IMR-90 (cell line): ENCODE data around the gene LINC00632. TPM values are rescaled to one million over a fixed set of nuclear protein-coding genes. Genes with fewer than 3 reads are reported as not detected.

Source experiments
- ATAC-seq: fragments of 200-7000 bp; cut with Tn5 transposase; 2 replicates; pipeline ENCODE4 v1.9.1; 2020; ENCODE audit warnings: low read depth, mild to moderate bottlenecking, moderate library complexity
- BruUV-seq: library from RNA; stranded (reverse); fragments of 400-500 nt; replicated peaks from 2 replicates; lab custom pipeline; 2021; lab: Mats Ljungman, UMichigan
- CTCF ChIA-PET: fragments of 300-600 bp; formaldehyde crosslinking; extraction: SDS; loops from one replicate; lab custom pipeline; 2021; ENCODE audit warnings: antibody characterized with exemption; lab: Yijun Ruan, JAX
- POLR2A ChIA-PET: fragments of 300-600 bp; sonication (Branson Sonifier 250); formaldehyde crosslinking; loops from one replicate; lab custom pipeline; 2022; ENCODE audit warnings: antibody characterized with exemption; ENCODE audit not compliant: unreplicated experiment; lab: Charles Lee
- DNase-seq: peaks from one replicate; pipeline ENCODE4 v3.0.0; 2013
- H2AFZ ChIP-seq: replicated peaks from 2 replicates; pipeline ENCODE3; 2013; ENCODE audit warnings: low read length, mild to moderate bottlenecking; ENCODE audit not compliant: poor library complexity
- H2AK5ac ChIP-seq: 2 replicates; pipeline ENCODE4 v1.6.1; 2013; ENCODE audit warnings: low read depth, low read length, inconsistent platforms
- H2AK9ac ChIP-seq: replicated peaks from 2 replicates; pipeline ENCODE3; 2013; ENCODE audit warnings: mild to moderate bottlenecking, low read depth, low read length, moderate library complexity; ENCODE audit not compliant: poor library complexity
- H2BK120ac ChIP-seq: 2 replicates; pipeline ENCODE4 v1.6.1; 2013; ENCODE audit warnings: low read depth, low read length, inconsistent platforms
- H2BK15ac ChIP-seq: 3 replicates; pipeline ENCODE4 v1.6.1; 2013; ENCODE audit warnings: low read depth, low read length, inconsistent platforms
- H2BK20ac ChIP-seq: 2 replicates; pipeline ENCODE4 v1.6.1; 2013; ENCODE audit warnings: low read depth, mild to moderate bottlenecking, inconsistent platforms, low read length, moderate library complexity
- H2BK5ac ChIP-seq: 2 replicates; pipeline ENCODE4 v1.6.1; 2013; ENCODE audit warnings: mild to moderate bottlenecking, low read depth, low read length, inconsistent platforms; ENCODE audit not compliant: poor library complexity, severe bottlenecking
- H3K14ac ChIP-seq: replicated peaks from 2 replicates; pipeline ENCODE4 v1.6.1; 2013; ENCODE audit warnings: low read depth, low read length, inconsistent platforms
- H3K18ac ChIP-seq: 2 replicates; pipeline ENCODE4 v1.6.1; 2013; ENCODE audit warnings: low read depth, low read length, control low read depth
- H3K23ac ChIP-seq: 2 replicates; pipeline ENCODE4 v1.6.1; 2013; ENCODE audit warnings: low read depth, low read length, inconsistent platforms
- H3K27ac ChIP-seq: 2 replicates; pipeline ENCODE4 v1.5.1; 2013; ENCODE audit warnings: mild to moderate bottlenecking, control low read depth, low read length; ENCODE audit not compliant: insufficient read depth
- H3K27me3 ChIP-seq: 2 replicates; pipeline ENCODE4 v1.6.1; 2013; ENCODE audit warnings: low read length; ENCODE audit not compliant: control insufficient read depth, insufficient read depth
- H3K36me3 ChIP-seq: 2 replicates; pipeline ENCODE4 v1.6.1; 2013; ENCODE audit warnings: low read length, mixed read lengths; ENCODE audit not compliant: control insufficient read depth, insufficient read depth
- H3K4ac ChIP-seq: 2 replicates; pipeline ENCODE4 v1.6.1; 2013; ENCODE audit warnings: low read depth, low read length, inconsistent platforms
- H3K4me1 ChIP-seq: 2 replicates; pipeline ENCODE4 v1.6.1; 2013; ENCODE audit warnings: low read length, mixed read lengths; ENCODE audit not compliant: control insufficient read depth, insufficient read depth
- H3K4me2 ChIP-seq: 2 replicates; pipeline ENCODE4 v1.6.1; 2013; ENCODE audit warnings: low read depth, mild to moderate bottlenecking, control low read depth, low read length, moderate library complexity
- H3K4me3 ChIP-seq: 2 replicates; pipeline ENCODE4 v1.5.1; 2013; ENCODE audit warnings: low read depth, mild to moderate bottlenecking, control low read depth, low read length, moderate library complexity; ENCODE audit not compliant: insufficient read depth
- H3K56ac ChIP-seq: 2 replicates; pipeline ENCODE4 v1.6.1; 2013; ENCODE audit warnings: low read length, inconsistent platforms; ENCODE audit not compliant: insufficient read depth; ENCODE audit errors: extremely low read depth
- H3K79me1 ChIP-seq, 2 experiments: 2 replicates each; pipeline ENCODE4 v1.6.1; 2013; ENCODE audit warnings: low read length in 2 of 2, inconsistent platforms in 1 of 2, low read depth in 1 of 2
- H3K9ac ChIP-seq: 2 replicates; pipeline ENCODE4 v1.6.1; 2013; ENCODE audit warnings: low read depth, low read length, control low read depth
- H3K9me1 ChIP-seq: 2 replicates; pipeline ENCODE4 v1.6.1; 2013; ENCODE audit warnings: low read length, inconsistent platforms; ENCODE audit not compliant: insufficient read depth
- H3K9me3 ChIP-seq: 2 replicates; pipeline ENCODE4 v1.6.1; 2013; ENCODE audit warnings: low read length; ENCODE audit not compliant: control insufficient read depth, insufficient read depth
- H4K20me1 ChIP-seq: 2 replicates; pipeline ENCODE4 v1.6.1; 2013; ENCODE audit warnings: low read length, inconsistent platforms; ENCODE audit not compliant: insufficient read depth
- H4K5ac ChIP-seq: 2 replicates; pipeline ENCODE4 v1.6.1; 2013; ENCODE audit warnings: mild to moderate bottlenecking, low read depth, low read length, control low read depth
- H4K8ac ChIP-seq, 2 experiments: 2 replicates each; pipeline ENCODE4 v1.6.1; 2013; ENCODE audit warnings: low read depth in 2 of 2, low read length in 2 of 2, control low read depth in 1 of 2, inconsistent platforms in 1 of 2
- H4K91ac ChIP-seq: 2 replicates; pipeline ENCODE4 v1.6.1; 2013; ENCODE audit warnings: low read depth, low read length, inconsistent platforms; ENCODE audit not compliant: insufficient read depth
- BHLHE40 ChIP-seq: fragments of 150-350 bp; IDR thresholded peaks from 2 replicates; pipeline ENCODE4 v1.6.1; 2016; ENCODE audit warnings: mild to moderate bottlenecking, low read depth, low read length
- CEBPB ChIP-seq: IDR thresholded peaks from 2 replicates; pipeline ENCODE4 v1.6.1; 2012; ENCODE audit warnings: low read depth, low read length, improper control_type of control experiment
- FOS ChIP-seq: fragments of 150-350 bp; IDR thresholded peaks from 2 replicates; pipeline ENCODE4 v1.6.1; 2016; ENCODE audit warnings: low read depth, low read length
- MAZ ChIP-seq: IDR thresholded peaks from 2 replicates; pipeline ENCODE4 v1.6.1; 2012; ENCODE audit warnings: low read depth, mild to moderate bottlenecking, low read length, improper control_type of control experiment, moderate library complexity, borderline replicate concordance
- MXI1 ChIP-seq: IDR thresholded peaks from 2 replicates; pipeline ENCODE4 v1.6.1; 2012; ENCODE audit warnings: low read depth, mild to moderate bottlenecking, low read length, moderate library complexity, borderline replicate concordance
- NFE2L2 ChIP-seq: fragments of 150-350 bp; IDR thresholded peaks from 2 replicates; pipeline ENCODE4 v1.6.1; 2016; ENCODE audit warnings: low read depth, mild to moderate bottlenecking, low read length
- POLR2A ChIP-seq: IDR thresholded peaks from 2 replicates; pipeline ENCODE4 v1.6.1; 2012; ENCODE audit warnings: mild to moderate bottlenecking, low read depth, low read length
- RAD21 ChIP-seq: IDR thresholded peaks from 2 replicates; pipeline ENCODE4 v1.6.1; 2012; ENCODE audit warnings: low read length, improper control_type of control experiment
- RCOR1 ChIP-seq: IDR thresholded peaks from 2 replicates; pipeline ENCODE4 v1.6.1; 2012; ENCODE audit warnings: mild to moderate bottlenecking, low read length, improper control_type of control experiment; ENCODE audit not compliant: insufficient replicate concordance
- SMC3 ChIP-seq: fragments of 150-350 bp; IDR thresholded peaks from 2 replicates; pipeline ENCODE4 v1.6.1; 2016; ENCODE audit warnings: low read depth, mild to moderate bottlenecking, antibody characterized with exemption, low read length, moderate library complexity
- WGBS, 2 experiments: methylation state at CpG; one replicate each; pipeline versions ENCODE4 v1.1.5 to v1.1.7; 2013; ENCODE audit warnings: missing lambda C conversion rate in 2 of 2; ENCODE audit not compliant: insufficient read length in 1 of 2; ENCODE audit errors: extremely low coverage in 2 of 2; 5-methylcytosine and 5-hydroxymethylcytosine counted together
- dilution Hi-C: fragments of 300-500 bp; cut with HindIII; formaldehyde crosslinking; loops from one replicate; pipeline ENCODE4 v1.14.3; 2018; ENCODE audit warnings: low sequenced_read_pairs; ENCODE audit not compliant: unreplicated experiment
- in situ Hi-C: fragments of 300-500 bp; cut with MboI; formaldehyde crosslinking; loops from 3 replicates; pipeline ENCODE4 v1.14.3; 2019; ENCODE audit warnings: low sequenced_read_pairs, inconsistent platforms, mixed read lengths
- intact Hi-C: fragments of 100-400 bp; cut with micrococcal nuclease; formaldehyde crosslinking; loops from 2 replicates; pipeline ENCODE4 v1.10.0; 2022
- polyA plus RNA-seq, 3 experiments: library from polyadenylated mRNA; depleted of rRNA; stranded (reverse); fragments of >200 nt; gene quantifications; 2 replicates each; pipeline ENCODE4 v1.2.3, GENCODE V29; 2012; ENCODE audit warnings: low replicate concordance in 1 of 3
- total RNA-seq: library from RNA; depleted of rRNA; stranded (reverse); fragments of >200 nt; gene quantifications from 2 replicates; pipeline ENCODE4 v1.2.3, GENCODE V29; 2012; rRNA removed

The LINC00632 gene
- total and polyA plus RNA-seq, 2 of the 4 experiments (the other 2 are of a cell fraction): 7.2 to 25.0 TPM

DNA sequence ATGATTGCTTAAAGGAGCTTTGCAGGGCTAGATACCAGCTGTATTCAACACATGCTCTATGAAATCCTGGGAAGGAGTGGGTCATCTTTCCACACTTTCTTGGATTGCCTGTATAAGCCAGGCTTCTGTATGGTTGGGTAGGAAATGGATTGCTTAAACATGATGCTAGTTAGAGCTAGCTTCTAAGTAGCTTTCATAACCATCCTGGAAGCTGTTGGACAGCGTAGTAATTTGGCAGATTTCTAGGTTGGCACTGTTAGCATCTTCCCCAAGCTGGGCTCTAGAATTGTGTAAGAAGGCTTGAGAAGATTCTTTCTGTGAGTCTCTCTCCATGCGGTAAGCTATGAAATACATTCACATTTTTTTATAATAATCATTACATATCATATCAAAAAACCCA is 127.3 kb downstream of the LINC00632 start:
- Histone ChIP-seq H3K18ac (no peak overlapping the region), H2BK15ac (no peak overlapping the region), H3K79me1 (no peaks in the 10 kb centered on the region), H3K9ac (no peak overlapping the region), H3K4ac (no peak overlapping the region), H2BK5ac (no peak overlapping the region), H2AFZ (no peak overlapping the region), H3K14ac (no peak overlapping the region), H3K56ac (no peak overlapping the region), H3K27ac (no peak overlapping the region), H3K4me3 (no peak overlapping the region), H4K5ac (no peak overlapping the region), H3K36me3 (no peaks in the 10 kb centered on the region), H3K9me1 (no peaks in the 10 kb centered on the region), H2BK20ac (no peak overlapping the region), H3K27me3 (no peaks in the 10 kb centered on the region), H2AK5ac (no peak overlapping the region), H4K8ac (no peak overlapping the region), H4K91ac (no peak overlapping the region), H2BK120ac (no peak overlapping the region), H2AK9ac (no peak overlapping the region), H3K4me2 (no peak overlapping the region), H4K20me1 (no peaks in the 10 kb centered on the region), H3K9me3 (no peaks in the 10 kb centered on the region), H3K4me1 (no peaks in the 10 kb centered on the region), H3K23ac (no peak overlapping the region)
- ATAC-seq (no peak), DNase-seq (no peak)
- intact Hi-C loops (no loop called here), dilution Hi-C loops (no loop called here), in situ Hi-C loops (no loop called here)
- no TSS peak for BruUV-seq
- WGBS, 2 experiments: no CpG with 5 or more reads among the region's 2 CpGs
- POLR2A ChIA-PET: no interaction called here
- CTCF ChIA-PET: no interaction called here
- no peak for TF ChIP-seq RCOR1
- no peak for TF ChIP-seq SMC3
- TF ChIP-seq CEBPB: no peak
- no peak for TF ChIP-seq POLR2A
- no peak for TF ChIP-seq RAD21
- no peak for TF ChIP-seq NFE2L2
- TF ChIP-seq MAZ: no peak
- no peak for TF ChIP-seq FOS
- no peak for TF ChIP-seq BHLHE40
- TF ChIP-seq MXI1: no peak

Other genes starting within 250 kb of the LINC00632 start
- gene SOX3, start 204.7 kb upstream of the LINC00632 start, total RNA-seq: not detected in 2 replicates
- gene SOX3, start 204.7 kb upstream of the LINC00632 start, polyA plus RNA-seq (2012; rRNA removed): 0.03 TPM in 1 of 2 replicates, not detected in the other